Measurements from ENCODE around the gene AUTS2. TPM values are rescaled to one million over a fixed set of nuclear protein-coding genes. Genes with fewer than 3 reads are reported as not detected.

Gene AUTS2
- total and polyA plus RNA-seq, 5 donors: 7.0 to 15.4 (median 10.6) TPM

GRCh38 chr7:70154521-70155180, 556.4 kb downstream of the AUTS2 start:
- ATAC-seq (no peak), DNase-seq (no peak)
- intact Hi-C loops (cut with DNase I): loop anchor here in 1 of 4 donors (10.0 kb wide), 1 partner anchor 110 kb away; no protein-coding TSS in a partner anchor
- Histone ChIP-seq H3K9me3 (ENCODE audit: control insufficient read depth, low read length) (no peaks in the 10 kb centered on the region), H3K4me3 (ENCODE audit: low read length) (no peak overlapping the region), H3K27me3 (ENCODE audit: control insufficient read depth, insufficient read depth) (no peaks in the 10 kb centered on the region), H3K27ac (ENCODE audit: low read length) (no peak overlapping the region), H3K4me1 (ENCODE audit: control insufficient read depth, insufficient read depth, low read length) (no peaks in the 10 kb centered on the region)
- WGBS: 90% methylated on average over 3 of the region's 3 CpGs

- intact Hi-C loops (cut with DNase I): loop anchor here in 1 of 4 donors (10.0 kb wide), 1 partner anchor 111 kb away; no protein-coding TSS in a partner anchor
These were observed 557.8 kb downstream of the AUTS2 start for GRCh38 chr7:70156057-70156456.

GRCh38 chr7:70159121-70159520, 560.8 kb downstream of the AUTS2 start:
- no peaks in the 10 kb centered on the region for H3K9me3 ChIP-seq (ENCODE audit: control insufficient read depth, low read length)
- 78% methylated on average over 3 of the region's 3 CpGs for WGBS
- no peak overlapping the region for H3K27ac ChIP-seq (ENCODE audit: low read length)
- no peaks in the 10 kb centered on the region for H3K27me3 ChIP-seq (ENCODE audit: control insufficient read depth, insufficient read depth)
- intact Hi-C loops (cut with DNase I): loop anchor here in 1 of 4 donors (10.0 kb wide), 1 partner anchor 114 kb away; no protein-coding TSS in a partner anchor
- no peak overlapping the region for H3K4me3 ChIP-seq (ENCODE audit: low read length)
- no peak for ATAC-seq
- no peaks in the 10 kb centered on the region for H3K4me1 ChIP-seq (ENCODE audit: control insufficient read depth, insufficient read depth, low read length)
- no peak for DNase-seq

More at GRCh38 chr7:70156057-70156456, 557.8 kb downstream of the AUTS2 start:
- Histone ChIP-seq H3K4me3 (ENCODE audit: low read length) (no peak overlapping the region), H3K27me3 (ENCODE audit: control insufficient read depth, insufficient read depth) (no peaks in the 10 kb centered on the region), H3K9me3 (ENCODE audit: control insufficient read depth, low read length) (no peaks in the 10 kb centered on the region), H3K27ac (ENCODE audit: low read length) (no peak overlapping the region), H3K4me1 (ENCODE audit: control insufficient read depth, insufficient read depth, low read length) (no peaks in the 10 kb centered on the region)
- no peak for ATAC-seq
- DNase-seq: no peak
- WGBS: 94% methylated on average over 2 of the region's 2 CpGs

GRCh38 chr7:70165477-70166170, 567.3 kb downstream of the AUTS2 start:
- intact Hi-C loops (cut with DNase I): no loop called here
- Histone ChIP-seq H3K27me3 (ENCODE audit: control insufficient read depth, insufficient read depth) (no peaks in the 10 kb centered on the region), H3K4me1 (ENCODE audit: control insufficient read depth, insufficient read depth, low read length) (no peaks in the 10 kb centered on the region), H3K27ac (ENCODE audit: low read length) (no peak overlapping the region), H3K9me3 (ENCODE audit: control insufficient read depth, low read length) (no peaks in the 10 kb centered on the region), H3K4me3 (ENCODE audit: low read length) (no peak overlapping the region)
- DNase-seq (no peak), ATAC-seq (no peak)
- WGBS: 79% methylated on average over 7 of the region's 7 CpGs

GRCh38 chr7:70171369-70171920, 573.2 kb downstream of the AUTS2 start:
- 91% methylated on average over 4 of the region's 4 CpGs for WGBS
- H3K4me1 ChIP-seq (ENCODE audit: control insufficient read depth, insufficient read depth, low read length): no peaks in the 10 kb centered on the region
- no peak overlapping the region for H3K27ac ChIP-seq (ENCODE audit: low read length)
- H3K4me3 ChIP-seq (ENCODE audit: low read length): no peak overlapping the region
- intact Hi-C loops (cut with DNase I): loop anchor here in 1 of 4 donors (10.0 kb wide), 1 partner anchor 523 kb away; no protein-coding TSS in a partner anchor
- DNase-seq: no peak
- no peaks in the 10 kb centered on the region for H3K9me3 ChIP-seq (ENCODE audit: control insufficient read depth, low read length)
- ATAC-seq: no peak
- H3K27me3 ChIP-seq (ENCODE audit: control insufficient read depth, insufficient read depth): no peaks in the 10 kb centered on the region

GRCh38 chr7:70177166-70177565, 578.9 kb downstream of the AUTS2 start:
- intact Hi-C loops (cut with DNase I): loop anchor here in 1 of 4 donors (10.0 kb wide), 1 partner anchor 518 kb away; no protein-coding TSS in a partner anchor
- no peak overlapping the region for H3K4me3 ChIP-seq (ENCODE audit: low read length)

GRCh38 chr7:70178211-70178610, 579.9 kb downstream of the AUTS2 start:
- H3K4me1 ChIP-seq (ENCODE audit: control insufficient read depth, insufficient read depth, low read length): no peaks in the 10 kb centered on the region
- 89% methylated on average over 2 of the region's 2 CpGs for WGBS
- no peak overlapping the region for H3K27ac ChIP-seq (ENCODE audit: low read length)
- intact Hi-C loops (cut with DNase I): loop anchor here in 1 of 4 donors (10.0 kb wide), 1 partner anchor 517 kb away; no protein-coding TSS in a partner anchor
- DNase-seq (no peak), ATAC-seq (no peak)
- H3K9me3 ChIP-seq (ENCODE audit: control insufficient read depth, low read length): no peaks in the 10 kb centered on the region
- H3K4me3 ChIP-seq (ENCODE audit: low read length): no peak overlapping the region
- no peaks in the 10 kb centered on the region for H3K27me3 ChIP-seq (ENCODE audit: control insufficient read depth, insufficient read depth)

More at GRCh38 chr7:70177166-70177565, 578.9 kb downstream of the AUTS2 start:
- Histone ChIP-seq H3K27me3 (ENCODE audit: control insufficient read depth, insufficient read depth) (no peaks in the 10 kb centered on the region), H3K27ac (ENCODE audit: low read length) (no peak overlapping the region), H3K4me1 (ENCODE audit: control insufficient read depth, insufficient read depth, low read length) (no peaks in the 10 kb centered on the region), H3K9me3 (ENCODE audit: control insufficient read depth, low read length) (no peaks in the 10 kb centered on the region)
- WGBS: 93% methylated on average over 3 of the region's 3 CpGs
- DNase-seq: no peak
- no peak for ATAC-seq

- Histone ChIP-seq H3K27me3 (ENCODE audit: control insufficient read depth, insufficient read depth) (no peaks in the 10 kb centered on the region), H3K27ac (ENCODE audit: low read length) (no peak overlapping the region)
- ATAC-seq: peak in 1 of 2 donors; percentile 40
These were observed 580.5 kb downstream of the AUTS2 start for GRCh38 chr7:70178787-70179186.

GRCh38 chr7:70182521-70182920, 584.2 kb downstream of the AUTS2 start:
- Histone ChIP-seq H3K27me3 (ENCODE audit: control insufficient read depth, insufficient read depth) (no peaks in the 10 kb centered on the region), H3K9me3 (ENCODE audit: control insufficient read depth, low read length) (no peaks in the 10 kb centered on the region), H3K27ac (ENCODE audit: low read length) (no peak overlapping the region), H3K4me1 (ENCODE audit: control insufficient read depth, insufficient read depth, low read length) (no peaks in the 10 kb centered on the region), H3K4me3 (ENCODE audit: low read length) (no peak overlapping the region)
- WGBS: 94% methylated on average over 4 of the region's 4 CpGs
- ATAC-seq (no peak), DNase-seq (no peak)
- intact Hi-C loops (cut with DNase I): no loop called here

More at GRCh38 chr7:70178787-70179186, 580.5 kb downstream of the AUTS2 start:
- WGBS: 83% methylated on average over 2 of the region's 2 CpGs
- DNase-seq: no peak
- H3K4me1 ChIP-seq (ENCODE audit: control insufficient read depth, insufficient read depth, low read length): no peaks in the 10 kb centered on the region
- H3K9me3 ChIP-seq (ENCODE audit: control insufficient read depth, low read length): no peaks in the 10 kb centered on the region
- intact Hi-C loops (cut with DNase I): loop anchor here in 1 of 4 donors (10.0 kb wide), 1 partner anchor 516 kb away; no protein-coding TSS in a partner anchor
- no peak overlapping the region for H3K4me3 ChIP-seq (ENCODE audit: low read length)

GRCh38 chr7:70183278-70183677, 585.0 kb downstream of the AUTS2 start:
- DNase-seq (no peak), ATAC-seq (no peak)
- Histone ChIP-seq H3K9me3 (ENCODE audit: control insufficient read depth, low read length) (no peaks in the 10 kb centered on the region), H3K4me3 (ENCODE audit: low read length) (no peak overlapping the region), H3K27ac (ENCODE audit: low read length) (no peak overlapping the region), H3K4me1 (ENCODE audit: control insufficient read depth, insufficient read depth, low read length) (no peaks in the 10 kb centered on the region), H3K27me3 (ENCODE audit: control insufficient read depth, insufficient read depth) (no peaks in the 10 kb centered on the region)
- 74% methylated on average over 6 of the region's 6 CpGs for WGBS
- intact Hi-C loops (cut with DNase I): no loop called here

Measured in right cardiac atrium (tissue), 5 donors.